22Rv1 (cell line): Measurements from ENCODE around the gene CAPN8.

ENCODE experiments used
- H3K27ac ChIP-seq: fragments of 450-650 bp; 2 replicates; pipeline ENCODE4 v1.5.1; 2017
- CTCF ChIP-seq: fragments of 450-650 bp; IDR thresholded peaks from 2 replicates; pipeline ENCODE4 v1.5.1; 2017; ENCODE audit warnings: mild to moderate bottlenecking
- ZFX ChIP-seq: fragments of 450-650 bp; IDR thresholded peaks from 2 replicates; pipeline ENCODE4 v1.6.1; 2017; ENCODE audit warnings: antibody characterized with exemption, borderline replicate concordance

CAPN8 gene

GRCh38 chr1:223515421-223515820 is 150.1 kb downstream of the CAPN8 start:
- TF ChIP-seq CTCF, result no peak
- no peak for TF ChIP-seq ZFX
- no peak overlapping the region for H3K27ac ChIP-seq

GRCh38 chr1:223514644-223515043 is 150.9 kb downstream of the CAPN8 start:
- TF ChIP-seq CTCF (no peak), ZFX (no peak)
- no peak overlapping the region for H3K27ac ChIP-seq

GRCh38 chr1:223513309-223513708 is 152.2 kb downstream of the CAPN8 start:
- H3K27ac ChIP-seq, result no peak overlapping the region
- TF ChIP-seq ZFX (no peak), CTCF (no peak)

GRCh38 chr1:223512057-223512456 is 153.4 kb downstream of the CAPN8 start:
- no peak for TF ChIP-seq CTCF
- no peak overlapping the region for H3K27ac ChIP-seq

GRCh38 chr1:223508796-223509195 is 156.7 kb downstream of the CAPN8 start:
- no peak overlapping the region for H3K27ac ChIP-seq
- no peak for TF ChIP-seq CTCF
- TF ChIP-seq ZFX, result no peak

GRCh38 chr1:223504741-223505140 is 160.8 kb downstream of the CAPN8 start:
- TF ChIP-seq ZFX (no peak), CTCF (no peak)
- no peak overlapping the region for H3K27ac ChIP-seq

GRCh38 chr1:223503348-223503747 is 162.2 kb downstream of the CAPN8 start:
- no peak overlapping the region for H3K27ac ChIP-seq
- TF ChIP-seq ZFX (no peak), CTCF (no peak)
